Measurements from ENCODE around the gene IDS. TPM values are rescaled to one million over a fixed set of nuclear protein-coding genes. Genes with fewer than 3 reads are reported as not detected.
"Not testable (repeated sequence)": the region's sequence is repeated elsewhere in the genome, so short reads cannot be mapped to it uniquely, and the experiment has no call there.

IDS gene
- total RNA-seq, 1 experiment from 2014 or later, result 11.6 TPM

- peak; percentile 14 for DNase-seq
- Histone ChIP-seq H3K36me3 (no peaks in the 10 kb centered on the region), H3K9me3 (no peaks in the 10 kb centered on the region), H3K4me3 (no peak overlapping the region), H3K27me3 (no peaks in the 10 kb centered on the region)
Measured at GRCh38 chrX:149512225-149512885, 7.2 kb upstream of the IDS start.

- H3K4me3 ChIP-seq, result no peak overlapping the region
- DNase-seq, result no peak
- no peaks in the 10 kb centered on the region for H3K36me3 ChIP-seq
- no peaks in the 10 kb centered on the region for H3K9me3 ChIP-seq
- H3K27me3 ChIP-seq, result no peaks in the 10 kb centered on the region
Measured at GRCh38 chrX:149511081-149511480, 6.0 kb upstream of the IDS start.

- no peaks in the 10 kb centered on the region for H3K27me3 ChIP-seq
- H3K36me3 ChIP-seq, result no peaks in the 10 kb centered on the region
- DNase-seq, result peak; percentile 33
- no peak overlapping the region for H3K4me3 ChIP-seq
- H3K9me3 ChIP-seq, result no peaks in the 10 kb centered on the region
Measured at GRCh38 chrX:149510386-149510785, 5.3 kb upstream of the IDS start.

GRCh38 chrX:149508467-149508866, 3.4 kb upstream of the IDS start:
- H3K27me3 ChIP-seq, result no peaks in the 10 kb centered on the region
- H3K9me3 ChIP-seq, result no peaks in the 10 kb centered on the region
- no peak for DNase-seq
- H3K4me3 ChIP-seq, result no peak overlapping the region
- H3K36me3 ChIP-seq, result no peaks in the 10 kb centered on the region

- Histone ChIP-seq H3K27me3 (no peaks in the 10 kb centered on the region), H3K9me3 (no peaks in the 10 kb centered on the region), H3K36me3 (no peaks in the 10 kb centered on the region), H3K4me3 (no peak overlapping the region)
- no peak for DNase-seq
Measured at GRCh38 chrX:149506349-149506748, 1.2 kb upstream of the IDS start.

- Histone ChIP-seq H3K4me3 (peak overlapping the region; percentile 59), H3K36me3 (no peaks in the 10 kb centered on the region), H3K27me3 (no peaks in the 10 kb centered on the region), H3K9me3 (no peaks in the 10 kb centered on the region)
- DNase-seq, result no peak
Measured at GRCh38 chrX:149505671-149506070, 565 bp upstream of the IDS start.

GRCh38 chrX:149504226-149504914, 736 bp downstream of the IDS start:
- H3K27me3 ChIP-seq, result no peaks in the 10 kb centered on the region
- H3K36me3 ChIP-seq, result no peaks in the 10 kb centered on the region
- H3K4me3 ChIP-seq, result peak overlapping the region; percentile 59
- DNase-seq, result peak; percentile 9
- H3K9me3 ChIP-seq, result no peaks in the 10 kb centered on the region

- not testable (repeated sequence) for DNase-seq, H3K4me3 ChIP-seq, H3K9me3 ChIP-seq, H3K36me3 ChIP-seq, H3K27me3 ChIP-seq
Measured at GRCh38 chrX:149503446-149503845, 1.7 kb downstream of the IDS start.

- not testable (repeated sequence) for H3K4me3 ChIP-seq, H3K9me3 ChIP-seq, H3K36me3 ChIP-seq, H3K27me3 ChIP-seq, DNase-seq
Measured at GRCh38 chrX:149502923-149503322, 2.2 kb downstream of the IDS start.

GRCh38 chrX:149499766-149500165, 5.3 kb downstream of the IDS start:
- Histone ChIP-seq H3K9me3 (no peaks in the 10 kb centered on the region), H3K27me3 (no peaks in the 10 kb centered on the region), H3K4me3 (no peak overlapping the region), H3K36me3 (no peaks in the 10 kb centered on the region)
- DNase-seq, result no peak

- Histone ChIP-seq H3K4me3 (no peak overlapping the region), H3K9me3 (no peaks in the 10 kb centered on the region), H3K36me3 (no peaks in the 10 kb centered on the region), H3K27me3 (no peaks in the 10 kb centered on the region)
- DNase-seq, result no peak
Measured at GRCh38 chrX:149498767-149499166, 6.3 kb downstream of the IDS start.

- Histone ChIP-seq H3K27me3 (no peaks in the 10 kb centered on the region), H3K9me3 (no peaks in the 10 kb centered on the region), H3K4me3 (no peak overlapping the region), H3K36me3 (no peaks in the 10 kb centered on the region)
- peak; percentile 46 for DNase-seq
Measured at GRCh38 chrX:149497626-149498025, 7.5 kb downstream of the IDS start.

- DNase-seq, result no peak
- no peak overlapping the region for H3K4me3 ChIP-seq
- no peaks in the 10 kb centered on the region for H3K36me3 ChIP-seq
- no peaks in the 10 kb centered on the region for H3K27me3 ChIP-seq
- no peaks in the 10 kb centered on the region for H3K9me3 ChIP-seq
Measured at GRCh38 chrX:149497054-149497453, 8.1 kb downstream of the IDS start.

- no peaks in the 10 kb centered on the region for H3K36me3 ChIP-seq
Measured at GRCh38 chrX:149495573-149496071, 9.5 kb downstream of the IDS start.

GRCh38 chrX:149494844-149495565, 10.1 kb downstream of the IDS start:
- H3K27me3 ChIP-seq, result no peaks in the 10 kb centered on the region
- no peaks in the 10 kb centered on the region for H3K9me3 ChIP-seq
- H3K4me3 ChIP-seq, result no peak overlapping the region
- H3K36me3 ChIP-seq, result no peaks in the 10 kb centered on the region
- DNase-seq, result no peak

More at GRCh38 chrX:149495573-149496071, 9.5 kb downstream of the IDS start:
- H3K9me3 ChIP-seq, result no peaks in the 10 kb centered on the region
- no peaks in the 10 kb centered on the region for H3K27me3 ChIP-seq
- no peak overlapping the region for H3K4me3 ChIP-seq
- peak; percentile 28 for DNase-seq

- Histone ChIP-seq H3K36me3 (no peaks in the 10 kb centered on the region), H3K4me3 (no peak overlapping the region), H3K27me3 (no peaks in the 10 kb centered on the region), H3K9me3 (no peaks in the 10 kb centered on the region)
- DNase-seq, result no peak
Measured at GRCh38 chrX:149493567-149494562, 11.2 kb downstream of the IDS start.

Measured in MG63 (cell line).